HepG2 (cell line): Measurements from ENCODE around the gene KDM3A. TPM values are rescaled to one million over a fixed set of nuclear protein-coding genes. Genes with fewer than 3 reads are reported as not detected.

ENCODE experiments used
- ATAC-seq: fragments of 200-7000 bp; cut with Tn5 transposase; 3 replicates; pipeline ENCODE4 v1.9.1; 2020; ENCODE audit warnings: mild to moderate bottlenecking, moderate library complexity
- BruUV-seq: library from RNA; stranded (reverse); fragments of 400-500 nt; replicated peaks from 2 replicates; lab custom pipeline; 2021; lab: Mats Ljungman, UMichigan
- CTCF ChIA-PET: fragments of 300-600 bp; formaldehyde crosslinking; extraction: SDS; loops from one replicate; lab custom pipeline; 2021; ENCODE audit warnings: low total read pairs, inconsistent platforms, low intra/inter-chr PET ratio; lab: Yijun Ruan, JAX
- POLR2A ChIA-PET: fragments of 350-600 bp; sonication (Branson Sonifier 250); formaldehyde crosslinking; loops from one replicate; lab custom pipeline; 2020; ENCODE audit warnings: antibody characterized with exemption, inconsistent platforms; lab: Yijun Ruan, JAX
- DNase-seq: peaks from one replicate; pipeline ENCODE4 v3.0.0-alpha.2; 2015; ENCODE audit warnings: low spot score
- FAIRE-seq: peaks from 3 replicates; lab custom pipeline; 2011; peaks lifted over from hg19 to GRCh38; lab: Jason Lieb, UNC
- H2AFZ ChIP-seq: one replicate; pipeline ENCODE4 v1.6.1; 2011; ENCODE audit warnings: low read length, inconsistent platforms
- H3K27ac ChIP-seq: fragments of 300-600 bp; 3 replicates; pipeline ENCODE4 v1.8.0; 2011; ENCODE audit warnings: mixed run types, mild to moderate bottlenecking, mixed read lengths, low read length, inconsistent platforms; ENCODE audit not compliant: insufficient read depth; ENCODE audit errors: extremely low read length
- H3K27me3 ChIP-seq, 2 experiments: fragments of 200-600 bp in 1 of 2; 2 replicates in 1 of 2; 3 replicates in 1 of 2; pipeline versions ENCODE4 v1.6.0 to v1.8.0; 2011; ENCODE audit warnings: low read length in 2 of 2, mild to moderate bottlenecking in 2 of 2, moderate library complexity in 2 of 2, inconsistent platforms in 1 of 2; ENCODE audit not compliant: insufficient read depth in 2 of 2, control insufficient read depth in 1 of 2
- H3K36me3 ChIP-seq, 2 experiments: fragments of 200-600 bp in 1 of 2; replicated peaks in 1 of 2; 2 replicates in 1 of 2; 3 replicates in 1 of 2; pipeline versions ENCODE4 v1.5.1 to v1.8.0; 2011; ENCODE audit warnings: low read length in 2 of 2, inconsistent platforms in 1 of 2; ENCODE audit not compliant: insufficient read depth in 2 of 2, control insufficient read depth in 1 of 2
- H3K4me1 ChIP-seq: 2 replicates; pipeline ENCODE4 v1.5.1; 2012; ENCODE audit warnings: low read length, inconsistent platforms; ENCODE audit not compliant: insufficient read depth
- H3K4me2 ChIP-seq: 2 replicates; pipeline ENCODE4 v1.6.0; 2011; ENCODE audit warnings: low read depth, low read length, inconsistent platforms
- H3K4me3 ChIP-seq, 3 experiments: fragments of 200-600 bp in 1 of 3; sonication (generic), shearing (Covaris generic) in 1 of 3; replicated peaks in 1 of 3; 2 replicates each; pipeline ENCODE4 v1.5.1; 2011 to 2016; ENCODE audit warnings: low read length in 3 of 3, inconsistent platforms in 2 of 3, low read depth in 2 of 3, mild to moderate bottlenecking in 2 of 3, control low read depth in 1 of 3, mixed read lengths in 1 of 3; ENCODE audit not compliant: insufficient read depth in 1 of 3
- H3K79me2 ChIP-seq: one replicate; pipeline ENCODE4 v1.6.1; 2011; ENCODE audit warnings: low read length, inconsistent platforms; ENCODE audit not compliant: insufficient read depth
- H3K9ac ChIP-seq: 2 replicates; pipeline ENCODE4 v1.6.0; 2011; ENCODE audit warnings: mild to moderate bottlenecking, low read depth, low read length, inconsistent platforms; ENCODE audit not compliant: insufficient read depth
- H3K9me3 ChIP-seq: 2 replicates; pipeline ENCODE4 v1.5.1; 2012; ENCODE audit warnings: mild to moderate bottlenecking, low read length
- H4K20me1 ChIP-seq: 2 replicates; pipeline ENCODE4 v1.6.0; 2011; ENCODE audit warnings: inconsistent platforms, mild to moderate bottlenecking, low read length, moderate library complexity; ENCODE audit not compliant: insufficient read depth
- ARID5B ChIP-seq: IDR thresholded peaks from 2 replicates; pipeline ENCODE4 v1.4.0; 2020; ENCODE audit warnings: mild to moderate bottlenecking, missing genetic modification reagents
- ATF7-NPFF ChIP-seq: sonication (generic); formaldehyde crosslinking; IDR thresholded peaks from 2 replicates; pipeline ENCODE4 v1.8.1; 2023; ENCODE audit warnings: mild to moderate bottlenecking, low read depth, missing genetic modification reagents, moderate library complexity
- IRF1 ChIP-seq: sonication (generic); formaldehyde crosslinking; IDR thresholded peaks from 2 replicates; pipeline ENCODE4 v1.4.0; 2020; ENCODE audit warnings: low read depth, mild to moderate bottlenecking, missing genetic modification reagents
- IRX3 ChIP-seq: sonication (generic); formaldehyde crosslinking; IDR thresholded peaks from 2 replicates; pipeline ENCODE4 v1.8.1; 2023; ENCODE audit warnings: mild to moderate bottlenecking, low read depth, missing genetic modification reagents, borderline replicate concordance
- MLLT10 ChIP-seq: sonication (generic); formaldehyde crosslinking; IDR thresholded peaks from 2 replicates; pipeline ENCODE4 v1.4.0; 2020; ENCODE audit warnings: missing genetic modification reagents
- NR1H2 ChIP-seq: sonication (generic); formaldehyde crosslinking; IDR thresholded peaks from 2 replicates; pipeline ENCODE4 v1.8.1; 2022; ENCODE audit warnings: low read depth, missing genetic modification reagents, borderline replicate concordance
- PHF8 ChIP-seq: sonication (generic); formaldehyde crosslinking; IDR thresholded peaks from 2 replicates; pipeline ENCODE4 v1.5.0; 2020; ENCODE audit warnings: missing genetic modification reagents
- ZFX ChIP-seq: sonication (generic); formaldehyde crosslinking; IDR thresholded peaks from 2 replicates; pipeline ENCODE4 v1.4.0; 2020; ENCODE audit warnings: mild to moderate bottlenecking, low read depth, missing genetic modification reagents, moderate library complexity
- ZMAT5 ChIP-seq: sonication (generic); formaldehyde crosslinking; IDR thresholded peaks from 2 replicates; pipeline ENCODE4 v1.5.0; 2020; ENCODE audit warnings: mild to moderate bottlenecking, low read depth, missing genetic modification reagents, borderline replicate concordance
- ZNF782 ChIP-seq: sonication (generic); formaldehyde crosslinking; IDR thresholded peaks from 2 replicates; pipeline ENCODE4 v1.4.0; 2020; ENCODE audit warnings: missing genetic modification reagents, mild to moderate bottlenecking, borderline replicate concordance
- ZNF850 ChIP-seq: sonication (generic); formaldehyde crosslinking; conservative IDR thresholded peaks from 2 replicates; pipeline ENCODE4 v1.9.0; 2021; ENCODE audit warnings: mild to moderate bottlenecking, missing genetic modification reagents
- WGBS: methylation state at CpG from one replicate; pipeline ENCODE4 v1.1.6; 2017; ENCODE audit warnings: low lambda C conversion rate; 5-methylcytosine and 5-hydroxymethylcytosine counted together
- in situ Hi-C: cut with HindIII; loops from 2 replicates; pipeline ENCODE4 v1.10.0; 2017; ENCODE audit warnings: low pct_unique_long_range_greater_than_20kb; ENCODE audit not compliant: extremely low pct_ligation_motif_present
- intact Hi-C: fragments of 100-400 bp; cut with micrococcal nuclease; formaldehyde crosslinking; loops from one replicate; pipeline ENCODE4 v1.10.0; 2022; ENCODE audit not compliant: unreplicated experiment
- polyA plus RNA-seq, 8 experiments: library from polyadenylated mRNA; depleted of rRNA in 3 of 8; stranded (reverse) in 7 of 8; unstranded in 1 of 8; fragments of >200 nt; fragmentation: Illumina TruSeq in 4 of 8; extraction: Trizol in 4 of 8; gene quantifications; 2 replicates each; pipeline versions ENCODE4 v1.2.1 to v1.2.3, GENCODE V29; 2011 to 2016; ENCODE audit warnings: low read depth in 4 of 8, missing spikeins in 1 of 8, mixed read lengths in 1 of 8; ENCODE audit not compliant: insufficient read depth in 1 of 8
- total RNA-seq, 5 experiments: library from RNA; depleted of rRNA; stranded (reverse); fragments of >200 nt; fragmentation: Illumina TruSeq; extraction: Trizol; gene quantifications; 2 replicates each; pipeline ENCODE4 v1.2.3, GENCODE V29; 2016; ENCODE audit warnings: low read depth in 1 of 5

The KDM3A gene
- total and polyA plus RNA-seq, 2 of the 13 experiments (the other 11 are each of a cell fraction or from before 2014, with no cell fraction given): 21.0 to 70.2 TPM

GRCh38 chr2:86453836-86454235, 12.7 kb downstream of the KDM3A start:
- no peak for ATAC-seq
- Histone ChIP-seq H3K27me3 (no peaks in the 10 kb centered on the region), H3K4me2 (no peak overlapping the region), H3K79me2 (peaks cover 19% of the 10 kb centered on the region), H3K9ac (no peak overlapping the region), H3K27ac (no peak overlapping the region), H3K4me3 (no peak overlapping the region), H2AFZ (no peak overlapping the region), H3K4me1 (peaks cover 11% of the 10 kb centered on the region), H3K36me3 (peaks cover 43 to 96% of the 10 kb centered on the region in 2 experiments), H3K9me3 (no peaks in the 10 kb centered on the region), H4K20me1 (peaks cover 6% of the 10 kb centered on the region; the same call in 1 of the 2 replicates)
- POLR2A ChIA-PET: interaction anchor here (1.3 to 1.4 kb wide), 2 partner anchors 11 to 13 kb away, joined by 3 to 5 read pairs; partner anchors contain the start of gene KDM3A
- intact Hi-C loops: loop anchor here (1.0 kb wide), 1 partner anchor 33 kb away; no protein-coding TSS in a partner anchor
- TF ChIP-seq NR1H2 (no peak), ARID5B (no peak), IRF1 (CRISPR knock-in tag) (no peak), ZNF782 (no peak), MLLT10 (CRISPR knock-in tag) (no peak), IRX3 (CRISPR knock-in tag) (no peak), PHF8 (CRISPR knock-in tag) (no peak), ZMAT5 (CRISPR knock-in tag) (no peak), ZFX (CRISPR knock-in tag) (no peak), ATF7-NPFF (CRISPR knock-in tag) (no peak), ZNF850 (CRISPR knock-in tag) (no peak)
- in situ Hi-C loops: no loop called here
- CTCF ChIA-PET: no interaction called here
- no peak for FAIRE-seq
- no TSS peak for BruUV-seq
- no peak for DNase-seq
- 97% methylated on average over 2 of the region's 2 CpGs for WGBS
